Neural cell (in vitro differentiated cells): ENCODE results near the gene MUC3A. TPM values are rescaled to one million over a fixed set of nuclear protein-coding genes. Genes with fewer than 3 reads are reported as not detected.
"Not testable (repeated sequence)": the region's sequence is repeated elsewhere in the genome, so short reads cannot be mapped to it uniquely, and the experiment has no call there.

Source experiments
- H2AFZ ChIP-seq: fragments of 200-600, 300-800 bp; sonication (generic), shearing (Covaris generic); 2 replicates; pipeline ENCODE4 v1.6.0; 2014; ENCODE audit warnings: low read depth, mild to moderate bottlenecking, antibody characterized with exemption, low read length, moderate library complexity
- H3F3A ChIP-seq: fragments of 200-600 bp; shearing (Covaris generic); 2 replicates; pipeline ENCODE4 v1.6.1; 2016; ENCODE audit warnings: mild to moderate bottlenecking, moderate library complexity, mixed read lengths, antibody characterized with exemption, low read length; ENCODE audit not compliant: insufficient read depth, poor library complexity, severe bottlenecking
- H3K27ac ChIP-seq: fragments of 200-600, 300-800 bp; sonication (generic), shearing (Covaris generic); 2 replicates; pipeline ENCODE4 v1.5.1; 2014; ENCODE audit warnings: mild to moderate bottlenecking, low read length, moderate library complexity
- H3K27me3 ChIP-seq: fragments of 300-800, 200-600 bp; sonication (generic), shearing (Covaris generic); 2 replicates; pipeline ENCODE4 v1.6.0; 2014; ENCODE audit warnings: mild to moderate bottlenecking, low read depth, low read length, moderate library complexity; ENCODE audit not compliant: insufficient read depth
- H3K36me3 ChIP-seq: fragments of 300-800, 200-600 bp; sonication (generic), shearing (Covaris generic); 2 replicates; pipeline ENCODE4 v1.5.1; 2014; ENCODE audit warnings: mild to moderate bottlenecking, antibody characterized with exemption, low read length, moderate library complexity; ENCODE audit not compliant: insufficient read depth
- H3K4me2 ChIP-seq: fragments of 300-800, 200-600 bp; sonication (generic), shearing (Covaris generic); 2 replicates; pipeline ENCODE4 v1.6.0; 2014; ENCODE audit warnings: mild to moderate bottlenecking, low read length
- H3K4me3 ChIP-seq: fragments of 300-800, 200-600 bp; sonication (generic), shearing (Covaris generic); 2 replicates; pipeline ENCODE4 v1.5.1; 2014; ENCODE audit warnings: mild to moderate bottlenecking, low read length, moderate library complexity
- H3K79me2 ChIP-seq: fragments of 200-600 bp; shearing (Covaris generic); replicated peaks from 2 replicates; pipeline ENCODE4 v1.6.0; 2014; ENCODE audit warnings: mild to moderate bottlenecking, low read length, moderate library complexity; ENCODE audit not compliant: insufficient read depth
- H3K9ac ChIP-seq: fragments of 300-800, 200-600 bp; sonication (generic), shearing (Covaris generic); 2 replicates; pipeline ENCODE4 v1.6.1; 2016; ENCODE audit warnings: mild to moderate bottlenecking, low read length, mixed read lengths
- H3K9me2 ChIP-seq: fragments of 200-600 bp; shearing (Covaris generic); 2 replicates; pipeline ENCODE4 v1.6.1; 2016; ENCODE audit warnings: mild to moderate bottlenecking, low read length, mixed read lengths; ENCODE audit not compliant: insufficient read depth
- H3K9me3 ChIP-seq: fragments of 200-600, 300-800 bp; sonication (generic), shearing (Covaris generic); 2 replicates; pipeline ENCODE4 v1.6.1; 2016; ENCODE audit warnings: mild to moderate bottlenecking, mixed run types, low read length, moderate library complexity, mixed read lengths
- H4K20me1 ChIP-seq: fragments of 200-600 bp; shearing (Covaris generic); 2 replicates; pipeline ENCODE4 v1.6.1; 2016; ENCODE audit warnings: mild to moderate bottlenecking, mixed run types; ENCODE audit not compliant: insufficient read depth
- EP300 ChIP-seq: fragments of 450-650 bp; conservative IDR thresholded peaks from 2 replicates; pipeline ENCODE4 v1.6.1; 2014; ENCODE audit warnings: antibody characterized with exemption, mild to moderate bottlenecking, moderate library complexity; ENCODE audit not compliant: poor library complexity, severe bottlenecking
- EZH2 ChIP-seq: fragments of 200-600, 300-800 bp; shearing (Covaris generic), sonication (generic); IDR thresholded peaks from 2 replicates; pipeline ENCODE4 v1.6.1; 2014; ENCODE audit warnings: antibody characterized with exemption, low read length, borderline replicate concordance, mild to moderate bottlenecking; ENCODE audit not compliant: insufficient read depth, poor library complexity, severe bottlenecking
- MXI1 ChIP-seq: fragments of 450-650 bp; conservative IDR thresholded peaks from 2 replicates; pipeline ENCODE4 v1.6.1; 2014; ENCODE audit warnings: antibody characterized with exemption, mild to moderate bottlenecking; ENCODE audit not compliant: poor library complexity, severe bottlenecking
- POLR2AphosphoS5 ChIP-seq: IDR thresholded peaks from 2 replicates; pipeline ENCODE4 v1.6.1; 2012
- RAD21 ChIP-seq: fragments of 450-650 bp; conservative IDR thresholded peaks from 2 replicates; pipeline ENCODE4 v1.6.1; 2014; ENCODE audit warnings: antibody characterized with exemption, mild to moderate bottlenecking, moderate library complexity
- SMC3 ChIP-seq: fragments of 450-650 bp; conservative IDR thresholded peaks from 2 replicates; pipeline ENCODE4 v1.6.1; 2014; ENCODE audit warnings: antibody characterized with exemption, mild to moderate bottlenecking, moderate library complexity; ENCODE audit not compliant: poor library complexity
- TAF1 ChIP-seq: IDR thresholded peaks from 2 replicates; pipeline ENCODE4 v1.6.1; 2012; ENCODE audit warnings: low read depth
- polyA plus RNA-seq: library from polyadenylated mRNA; depleted of rRNA; stranded (reverse); fragments of >200 nt; gene quantifications from 2 replicates; pipeline ENCODE4 v1.2.3, GENCODE V29; 2014
- TF ChIP-seq, protein P1 (sequence below): fragments of 450-650 bp; IDR thresholded peaks from 2 replicates; pipeline ENCODE4 v1.5.1; 2014; ENCODE audit warnings: antibody characterized with exemption, mild to moderate bottlenecking, moderate library complexity; ENCODE audit not compliant: poor library complexity, severe bottlenecking
- TF ChIP-seq, protein P2 (sequence below): IDR thresholded peaks from 2 replicates; pipeline ENCODE4 v1.6.1; 2012; ENCODE audit warnings: borderline replicate concordance

Gene MUC3A
- polyA plus RNA-seq, 1 donor from 2014 or later = not detected

DNA sequence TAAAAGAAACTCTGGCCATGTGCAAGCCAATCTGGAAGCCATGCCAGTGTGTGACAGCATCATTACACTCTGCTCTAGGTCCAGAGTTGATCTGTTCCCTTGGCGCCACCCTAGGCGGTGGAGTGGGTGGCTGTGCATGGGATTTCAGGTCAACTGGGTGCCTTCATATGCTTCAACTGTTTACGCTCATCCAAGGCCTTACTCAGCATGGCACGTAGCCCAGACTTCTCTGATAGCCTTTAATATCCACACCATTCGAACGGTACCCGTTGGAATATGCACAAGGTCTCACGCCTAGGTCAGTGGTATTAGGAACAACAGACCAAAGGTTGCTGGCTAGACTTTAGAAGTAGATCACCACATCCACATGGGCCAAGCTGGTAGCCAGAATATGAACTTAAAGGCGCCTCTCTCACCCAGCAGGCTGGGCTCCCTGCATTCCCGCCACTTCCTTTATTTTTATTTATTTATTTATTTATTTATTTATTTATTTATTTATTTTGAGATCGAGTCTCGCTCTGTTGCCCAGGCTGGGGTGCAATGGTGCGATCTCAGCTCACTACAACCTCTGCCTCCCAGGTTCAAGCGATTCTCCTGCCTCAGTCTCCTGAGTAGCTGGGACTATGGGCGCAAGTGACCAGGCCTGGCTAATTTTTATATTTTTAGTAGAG, 35.0 kb upstream of the MUC3A start:
- Histone ChIP-seq H3F3A (no peaks in the 10 kb centered on the region), H3K4me3 (no peak overlapping the region), H3K4me2 (no peak overlapping the region), H3K36me3 (no peaks in the 10 kb centered on the region), H3K9ac (no peak overlapping the region), H3K9me2 (no peaks in the 10 kb centered on the region), H3K9me3 (no peaks in the 10 kb centered on the region), H2AFZ (no peak overlapping the region), H4K20me1 (no peaks in the 10 kb centered on the region), H3K79me2 (no peaks in the 10 kb centered on the region), H3K27ac (no peak overlapping the region), H3K27me3 (no peaks in the 10 kb centered on the region)
- TF ChIP-seq EZH2 (no peak), TAF1 (no peak), EP300 (no peak), SMC3 (no peak), RAD21 (no peak), MXI1 (no peak), POLR2AphosphoS5 (no peak)
- TF ChIP-seq, protein P1, sequence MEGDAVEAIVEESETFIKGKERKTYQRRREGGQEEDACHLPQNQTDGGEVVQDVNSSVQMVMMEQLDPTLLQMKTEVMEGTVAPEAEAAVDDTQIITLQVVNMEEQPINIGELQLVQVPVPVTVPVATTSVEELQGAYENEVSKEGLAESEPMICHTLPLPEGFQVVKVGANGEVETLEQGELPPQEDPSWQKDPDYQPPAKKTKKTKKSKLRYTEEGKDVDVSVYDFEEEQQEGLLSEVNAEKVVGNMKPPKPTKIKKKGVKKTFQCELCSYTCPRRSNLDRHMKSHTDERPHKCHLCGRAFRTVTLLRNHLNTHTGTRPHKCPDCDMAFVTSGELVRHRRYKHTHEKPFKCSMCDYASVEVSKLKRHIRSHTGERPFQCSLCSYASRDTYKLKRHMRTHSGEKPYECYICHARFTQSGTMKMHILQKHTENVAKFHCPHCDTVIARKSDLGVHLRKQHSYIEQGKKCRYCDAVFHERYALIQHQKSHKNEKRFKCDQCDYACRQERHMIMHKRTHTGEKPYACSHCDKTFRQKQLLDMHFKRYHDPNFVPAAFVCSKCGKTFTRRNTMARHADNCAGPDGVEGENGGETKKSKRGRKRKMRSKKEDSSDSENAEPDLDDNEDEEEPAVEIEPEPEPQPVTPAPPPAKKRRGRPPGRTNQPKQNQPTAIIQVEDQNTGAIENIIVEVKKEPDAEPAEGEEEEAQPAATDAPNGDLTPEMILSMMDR = no peak
- TF ChIP-seq, protein P2, sequence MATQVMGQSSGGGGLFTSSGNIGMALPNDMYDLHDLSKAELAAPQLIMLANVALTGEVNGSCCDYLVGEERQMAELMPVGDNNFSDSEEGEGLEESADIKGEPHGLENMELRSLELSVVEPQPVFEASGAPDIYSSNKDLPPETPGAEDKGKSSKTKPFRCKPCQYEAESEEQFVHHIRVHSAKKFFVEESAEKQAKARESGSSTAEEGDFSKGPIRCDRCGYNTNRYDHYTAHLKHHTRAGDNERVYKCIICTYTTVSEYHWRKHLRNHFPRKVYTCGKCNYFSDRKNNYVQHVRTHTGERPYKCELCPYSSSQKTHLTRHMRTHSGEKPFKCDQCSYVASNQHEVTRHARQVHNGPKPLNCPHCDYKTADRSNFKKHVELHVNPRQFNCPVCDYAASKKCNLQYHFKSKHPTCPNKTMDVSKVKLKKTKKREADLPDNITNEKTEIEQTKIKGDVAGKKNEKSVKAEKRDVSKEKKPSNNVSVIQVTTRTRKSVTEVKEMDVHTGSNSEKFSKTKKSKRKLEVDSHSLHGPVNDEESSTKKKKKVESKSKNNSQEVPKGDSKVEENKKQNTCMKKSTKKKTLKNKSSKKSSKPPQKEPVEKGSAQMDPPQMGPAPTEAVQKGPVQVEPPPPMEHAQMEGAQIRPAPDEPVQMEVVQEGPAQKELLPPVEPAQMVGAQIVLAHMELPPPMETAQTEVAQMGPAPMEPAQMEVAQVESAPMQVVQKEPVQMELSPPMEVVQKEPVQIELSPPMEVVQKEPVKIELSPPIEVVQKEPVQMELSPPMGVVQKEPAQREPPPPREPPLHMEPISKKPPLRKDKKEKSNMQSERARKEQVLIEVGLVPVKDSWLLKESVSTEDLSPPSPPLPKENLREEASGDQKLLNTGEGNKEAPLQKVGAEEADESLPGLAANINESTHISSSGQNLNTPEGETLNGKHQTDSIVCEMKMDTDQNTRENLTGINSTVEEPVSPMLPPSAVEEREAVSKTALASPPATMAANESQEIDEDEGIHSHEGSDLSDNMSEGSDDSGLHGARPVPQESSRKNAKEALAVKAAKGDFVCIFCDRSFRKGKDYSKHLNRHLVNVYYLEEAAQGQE = no peak

DNA sequence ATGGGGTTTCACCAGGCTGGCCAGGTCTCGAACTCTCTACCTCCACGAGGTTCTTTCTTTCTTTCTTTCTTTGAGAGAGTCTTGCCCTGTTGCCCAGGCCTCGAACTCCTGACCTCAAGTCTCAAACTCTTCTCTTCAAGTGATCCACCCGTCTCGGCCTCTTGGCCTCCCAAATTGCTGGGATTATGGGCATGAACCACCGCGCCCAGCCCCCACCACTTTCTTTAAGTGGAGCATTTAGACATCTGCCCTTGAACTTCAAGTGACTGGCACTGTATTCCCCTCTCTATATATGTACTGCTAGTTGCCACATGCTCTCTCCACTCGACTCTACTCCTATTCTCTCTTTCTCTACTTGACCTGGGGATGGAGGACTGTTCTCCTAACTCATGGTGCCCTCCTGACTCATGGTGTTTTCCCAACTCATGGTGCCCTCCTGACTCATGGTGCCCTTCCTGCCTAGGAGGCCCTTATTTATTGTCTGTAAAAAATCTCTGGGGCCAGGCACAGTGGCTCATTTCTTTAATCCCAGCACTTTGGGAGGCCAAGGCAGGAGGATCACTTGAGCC, 34.4 kb upstream of the MUC3A start:
- H3K9me3 ChIP-seq = no peaks in the 10 kb centered on the region
- no peaks in the 10 kb centered on the region for H4K20me1 ChIP-seq
- H3K27ac ChIP-seq = no peak overlapping the region
- no peaks in the 10 kb centered on the region for H3K27me3 ChIP-seq
- TF ChIP-seq SMC3 (no peak), EZH2 (no peak), MXI1 (no peak), POLR2AphosphoS5 (no peak), TAF1 (no peak), RAD21 (no peak), EP300 (no peak)
- TF ChIP-seq, protein P1 = no peak
- TF ChIP-seq, protein P2 = no peak
- no peaks in the 10 kb centered on the region for H3K9me2 ChIP-seq
- H3K9ac ChIP-seq = no peak overlapping the region
- no peak overlapping the region for H3K4me2 ChIP-seq
- H2AFZ ChIP-seq = no peak overlapping the region
- no peak overlapping the region for H3K4me3 ChIP-seq
- no peaks in the 10 kb centered on the region for H3K79me2 ChIP-seq
- H3K36me3 ChIP-seq = no peaks in the 10 kb centered on the region
- H3F3A ChIP-seq = no peaks in the 10 kb centered on the region

DNA sequence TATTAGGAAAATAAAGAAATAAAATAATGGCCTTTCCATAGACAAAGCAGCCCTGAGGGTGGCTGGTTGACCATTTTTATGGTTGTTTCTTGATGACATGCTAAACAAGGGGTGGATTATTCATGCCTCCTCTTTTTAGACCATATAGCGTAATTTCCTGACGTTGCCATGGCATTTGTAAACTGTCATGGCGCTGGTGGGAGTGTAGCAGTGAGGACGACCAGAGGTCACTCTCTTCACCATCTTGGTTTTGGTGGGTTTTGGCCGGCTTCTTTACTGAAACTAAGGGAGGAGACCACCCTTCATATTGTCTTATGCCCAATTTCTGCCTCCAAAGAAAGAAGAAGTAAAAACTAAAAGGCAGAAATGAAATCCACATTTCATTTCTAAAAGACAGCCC, 30.0 kb upstream of the MUC3A start:
- not testable (repeated sequence) for H3K9me2 ChIP-seq, H3K27ac ChIP-seq, H3K79me2 ChIP-seq, H3K36me3 ChIP-seq, H3F3A ChIP-seq, H3K27me3 ChIP-seq, H3K4me2 ChIP-seq, H4K20me1 ChIP-seq, H3K9me3 ChIP-seq, H2AFZ ChIP-seq, H3K4me3 ChIP-seq, H3K9ac ChIP-seq
